Measurements from ENCODE around the gene BCAS3.

BCAS3 gene

DNA sequence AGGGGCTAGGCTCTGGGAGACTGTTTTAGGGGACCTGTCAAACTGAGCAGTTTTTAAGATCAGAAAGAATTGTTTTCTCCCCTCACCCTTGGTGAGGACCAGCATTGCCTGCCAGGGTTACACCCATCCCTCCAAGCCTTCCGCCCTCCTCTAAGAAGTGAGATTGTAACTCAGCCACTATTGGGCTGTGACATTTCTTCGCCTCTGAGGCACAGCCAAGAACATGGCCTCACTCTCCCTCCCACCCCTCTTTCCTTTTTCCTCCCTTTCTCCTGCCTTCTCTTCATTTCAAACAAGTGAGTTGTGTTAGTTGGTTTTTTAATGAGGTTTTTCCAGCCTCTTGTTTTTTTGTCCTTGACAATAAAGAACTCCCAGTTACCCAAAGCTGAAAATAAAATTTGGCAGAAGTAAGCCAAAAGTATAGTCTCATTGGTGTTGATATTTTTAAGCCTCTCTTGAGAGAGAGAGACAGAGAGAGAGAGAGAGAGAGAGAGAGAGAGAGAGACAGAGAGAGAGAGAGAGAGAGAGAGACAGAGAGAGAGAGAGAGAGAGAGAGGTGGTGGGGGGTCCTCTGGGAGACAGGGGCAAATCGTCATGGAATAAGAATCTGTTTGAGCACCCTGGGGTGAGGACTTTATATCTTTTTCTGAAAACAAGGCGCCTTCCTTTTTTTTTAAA lies 644.8 kb downstream of the BCAS3 start:
- Histone ChIP-seq H4K20me1 (ENCODE audit: insufficient read depth, low read length) (no peaks in the 10 kb centered on the region), H3K36me3 (ENCODE audit: insufficient read depth, low read length) (no peaks in the 10 kb centered on the region), H3F3A (ENCODE audit: insufficient read depth, low read length) (no peaks in the 10 kb centered on the region), H3K27me3 (ENCODE audit: insufficient read depth, low read length) (no peaks in the 10 kb centered on the region), H3K9me2 (ENCODE audit: low read depth, low read length) (no peaks in the 10 kb centered on the region), H3K9me3 (ENCODE audit: low read length) (no peaks in the 10 kb centered on the region), H2AFZ (ENCODE audit: low read length) (no peak overlapping the region), H3K9ac (ENCODE audit: low read length) (no peak overlapping the region), H3K4me1 (ENCODE audit: insufficient read depth, low read length, severe bottlenecking) (no peaks in the 10 kb centered on the region), H3K79me2 (ENCODE audit: insufficient read depth, low read length) (no peaks in the 10 kb centered on the region), H3K4me3 (ENCODE audit: low read depth, low read length, poor library complexity, severe bottlenecking) (no peak overlapping the region), H3K27ac (ENCODE audit: low read depth, low read length, poor library complexity, severe bottlenecking) (no peak overlapping the region), H3K4me2 (ENCODE audit: low read length) (no peak overlapping the region)
- TF ChIP-seq, protein P1, sequence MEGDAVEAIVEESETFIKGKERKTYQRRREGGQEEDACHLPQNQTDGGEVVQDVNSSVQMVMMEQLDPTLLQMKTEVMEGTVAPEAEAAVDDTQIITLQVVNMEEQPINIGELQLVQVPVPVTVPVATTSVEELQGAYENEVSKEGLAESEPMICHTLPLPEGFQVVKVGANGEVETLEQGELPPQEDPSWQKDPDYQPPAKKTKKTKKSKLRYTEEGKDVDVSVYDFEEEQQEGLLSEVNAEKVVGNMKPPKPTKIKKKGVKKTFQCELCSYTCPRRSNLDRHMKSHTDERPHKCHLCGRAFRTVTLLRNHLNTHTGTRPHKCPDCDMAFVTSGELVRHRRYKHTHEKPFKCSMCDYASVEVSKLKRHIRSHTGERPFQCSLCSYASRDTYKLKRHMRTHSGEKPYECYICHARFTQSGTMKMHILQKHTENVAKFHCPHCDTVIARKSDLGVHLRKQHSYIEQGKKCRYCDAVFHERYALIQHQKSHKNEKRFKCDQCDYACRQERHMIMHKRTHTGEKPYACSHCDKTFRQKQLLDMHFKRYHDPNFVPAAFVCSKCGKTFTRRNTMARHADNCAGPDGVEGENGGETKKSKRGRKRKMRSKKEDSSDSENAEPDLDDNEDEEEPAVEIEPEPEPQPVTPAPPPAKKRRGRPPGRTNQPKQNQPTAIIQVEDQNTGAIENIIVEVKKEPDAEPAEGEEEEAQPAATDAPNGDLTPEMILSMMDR (IDR thresholded peaks at IDR 0.05; ENCODE audit: low read length): no peak
- TF ChIP-seq EZH2 (IDR thresholded peaks at IDR 0.05; ENCODE audit: borderline replicate concordance, low read length): no peak

DNA sequence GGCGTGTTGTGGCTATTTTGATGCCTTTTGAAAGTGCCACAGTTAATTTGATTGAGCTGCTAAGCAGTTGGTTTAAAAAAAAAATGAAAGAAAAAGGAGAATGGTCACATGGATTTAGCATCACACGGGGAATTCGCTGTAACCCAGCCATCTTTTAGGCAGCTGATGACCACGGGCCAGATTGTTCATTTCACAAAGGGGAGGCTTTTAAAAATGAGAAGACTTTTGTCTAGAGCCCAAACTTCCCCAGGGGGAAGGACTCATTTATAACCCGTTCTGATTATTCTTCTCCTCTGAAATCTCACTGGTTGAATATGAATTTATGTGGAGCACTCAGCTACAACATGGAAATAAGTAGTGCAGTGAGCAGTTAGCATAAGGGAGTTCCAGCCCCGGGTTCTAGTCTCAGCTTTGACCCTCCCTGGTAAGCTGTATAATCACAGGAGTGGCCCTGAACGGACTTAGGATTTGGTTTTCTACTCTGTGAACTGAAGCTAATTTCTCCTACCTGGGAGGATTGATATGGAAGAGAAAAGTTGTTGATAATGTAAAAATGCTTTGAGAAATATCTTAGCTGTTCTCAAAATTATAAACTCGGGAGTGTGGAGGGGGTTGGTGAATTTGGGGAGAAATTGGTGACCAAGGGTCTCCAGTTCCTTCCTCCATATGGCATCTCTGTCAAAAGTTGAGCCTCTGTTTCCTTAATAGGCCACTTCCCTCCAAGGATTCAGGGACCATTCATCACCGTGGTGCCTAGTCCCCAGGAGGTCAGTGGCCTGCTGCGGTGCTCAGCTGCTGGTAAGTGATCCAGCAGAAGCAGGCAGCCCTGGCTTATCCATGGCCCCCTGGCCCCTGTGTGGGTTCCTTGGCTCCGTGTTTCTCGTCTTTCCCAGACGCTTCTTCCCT lies 645.6 kb downstream of the BCAS3 start:
- no peaks in the 10 kb centered on the region for H3K36me3 ChIP-seq (ENCODE audit: insufficient read depth, low read length)
- H3K9me2 ChIP-seq (ENCODE audit: low read depth, low read length): no peaks in the 10 kb centered on the region
- H3K4me1 ChIP-seq (ENCODE audit: insufficient read depth, low read length, severe bottlenecking): no peaks in the 10 kb centered on the region
- H3K4me2 ChIP-seq (ENCODE audit: low read length): no peak overlapping the region
- H3K79me2 ChIP-seq (ENCODE audit: insufficient read depth, low read length): no peaks in the 10 kb centered on the region
- H3K4me3 ChIP-seq (ENCODE audit: low read depth, low read length, poor library complexity, severe bottlenecking): no peak overlapping the region
- no peaks in the 10 kb centered on the region for H4K20me1 ChIP-seq (ENCODE audit: insufficient read depth, low read length)
- no peak overlapping the region for H3K9ac ChIP-seq (ENCODE audit: low read length)
- no peaks in the 10 kb centered on the region for H3K9me3 ChIP-seq (ENCODE audit: low read length)
- H2AFZ ChIP-seq (ENCODE audit: low read length): no peak overlapping the region
- H3K27ac ChIP-seq (ENCODE audit: low read depth, low read length, poor library complexity, severe bottlenecking): no peak overlapping the region
- H3F3A ChIP-seq (ENCODE audit: insufficient read depth, low read length): no peaks in the 10 kb centered on the region
- H3K27me3 ChIP-seq (ENCODE audit: insufficient read depth, low read length): no peaks in the 10 kb centered on the region
- TF ChIP-seq, protein P1 (IDR thresholded peaks at IDR 0.05; ENCODE audit: low read length): no peak
- TF ChIP-seq EZH2 (IDR thresholded peaks at IDR 0.05; ENCODE audit: borderline replicate concordance, low read length): no peak

GRCh38 chr17:61323909-61324868 lies 646.5 kb downstream of the BCAS3 start:
- TF ChIP-seq, protein P1 (IDR thresholded peaks at IDR 0.05; ENCODE audit: low read length): no peak
- no peak for TF ChIP-seq EZH2 (IDR thresholded peaks at IDR 0.05; ENCODE audit: borderline replicate concordance, low read length)
- no peaks in the 10 kb centered on the region for H3K9me3 ChIP-seq (ENCODE audit: low read length)
- H3F3A ChIP-seq (ENCODE audit: insufficient read depth, low read length): no peaks in the 10 kb centered on the region
- H3K36me3 ChIP-seq (ENCODE audit: insufficient read depth, low read length): no peaks in the 10 kb centered on the region
- H3K27me3 ChIP-seq (ENCODE audit: insufficient read depth, low read length): no peaks in the 10 kb centered on the region
- no peak overlapping the region for H3K27ac ChIP-seq (ENCODE audit: low read depth, low read length, poor library complexity, severe bottlenecking)
- H3K79me2 ChIP-seq (ENCODE audit: insufficient read depth, low read length): no peaks in the 10 kb centered on the region
- H3K9ac ChIP-seq (ENCODE audit: low read length): no peak overlapping the region
- no peaks in the 10 kb centered on the region for H4K20me1 ChIP-seq (ENCODE audit: insufficient read depth, low read length)
- no peaks in the 10 kb centered on the region for H3K9me2 ChIP-seq (ENCODE audit: low read depth, low read length)
- H3K4me2 ChIP-seq (ENCODE audit: low read length): no peak overlapping the region
- no peaks in the 10 kb centered on the region for H3K4me1 ChIP-seq (ENCODE audit: insufficient read depth, low read length, severe bottlenecking)
- H2AFZ ChIP-seq (ENCODE audit: low read length): no peak overlapping the region
- H3K4me3 ChIP-seq (ENCODE audit: low read depth, low read length, poor library complexity, severe bottlenecking): no peak overlapping the region

Data from OCI-LY1 (cell line).